CMK (cell line): ENCODE measurements around the gene PIK3C2A.

Experiments
- DNase-seq: peaks from one replicate; pipeline ENCODE4 v3.0.0-alpha.2; 2010; ENCODE audit warnings: low read depth

Gene PIK3C2A

GRCh38 chr11:17217401-17217800 lies 9.6 kb upstream of the PIK3C2A start:
- DNase-seq = no peak

- DNase-seq = no peak
Measured at GRCh38 chr11:17214338-17214737, 6.6 kb upstream of the PIK3C2A start.

- no peak for DNase-seq
Measured at GRCh38 chr11:17211286-17211685, 3.5 kb upstream of the PIK3C2A start.

- DNase-seq = no peak
Measured at GRCh38 chr11:17209939-17210245, 2.1 kb upstream of the PIK3C2A start.

- no peak for DNase-seq
Measured at GRCh38 chr11:17208257-17208999, 642 bp upstream of the PIK3C2A start.

- no peak for DNase-seq
Measured at GRCh38 chr11:17206463-17206862, 1.3 kb downstream of the PIK3C2A start.

GRCh38 chr11:17197431-17197898 lies 10.3 kb downstream of the PIK3C2A start:
- DNase-seq = no peak

GRCh38 chr11:17188675-17189074 lies 19.1 kb downstream of the PIK3C2A start:
- no peak for DNase-seq

- peak; percentile 17 for DNase-seq
Measured at GRCh38 chr11:17186932-17187692, 20.7 kb downstream of the PIK3C2A start.

- DNase-seq = no peak
Measured at GRCh38 chr11:17185938-17186337, 21.8 kb downstream of the PIK3C2A start.

- no peak for DNase-seq
Measured at GRCh38 chr11:17184882-17185587, 22.8 kb downstream of the PIK3C2A start.

- no peak for DNase-seq
Measured at GRCh38 chr11:17183836-17184235, 23.9 kb downstream of the PIK3C2A start.

GRCh38 chr11:17179970-17180369 lies 27.8 kb downstream of the PIK3C2A start:
- no peak for DNase-seq

- DNase-seq = no peak
Measured at GRCh38 chr11:17173332-17173731, 34.5 kb downstream of the PIK3C2A start.

GRCh38 chr11:17171916-17172315 lies 35.9 kb downstream of the PIK3C2A start:
- no peak for DNase-seq

GRCh38 chr11:17171343-17171742 lies 36.4 kb downstream of the PIK3C2A start:
- no peak for DNase-seq

GRCh38 chr11:17169876-17170275 lies 37.9 kb downstream of the PIK3C2A start:
- DNase-seq = no peak

GRCh38 chr11:17165247-17165890 lies 42.4 kb downstream of the PIK3C2A start:
- no peak for DNase-seq

GRCh38 chr11:17164361-17165246 lies 43.2 kb downstream of the PIK3C2A start:
- no peak for DNase-seq

GRCh38 chr11:17163736-17164135 lies 44.0 kb downstream of the PIK3C2A start:
- no peak for DNase-seq

GRCh38 chr11:17163291-17163690 lies 44.5 kb downstream of the PIK3C2A start:
- DNase-seq = no peak
